ENCODE results near the gene GRIK2. TPM values are rescaled to one million over a fixed set of nuclear protein-coding genes. Genes with fewer than 3 reads are reported as not detected.

Gene GRIK2
- total and polyA plus RNA-seq, 2 of the 4 experiments (the other 2 are of a cell fraction): 8.2 to 15.2 TPM

DNA sequence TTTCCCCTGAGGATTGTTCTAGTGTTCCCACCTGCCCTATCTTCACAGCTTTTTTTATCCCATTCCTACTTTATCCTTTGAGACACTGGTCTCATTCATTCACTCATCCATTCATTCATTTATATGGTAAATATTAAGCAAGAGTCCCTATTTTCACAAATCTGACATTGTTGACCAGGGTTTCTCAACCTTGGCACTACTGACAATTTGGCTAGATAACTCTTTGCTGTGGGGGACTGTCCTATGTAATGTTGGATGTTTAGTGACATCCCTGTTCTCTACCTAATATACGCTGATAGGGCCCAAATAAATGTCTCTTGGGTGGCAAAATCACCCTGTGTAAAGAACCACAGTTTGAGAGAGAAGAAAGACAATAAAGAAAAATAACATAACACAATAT is 345.0 kb downstream of the GRIK2 start:
- no peaks in the 10 kb centered on the region for H3K4me1 ChIP-seq (ENCODE audit: control insufficient read depth, insufficient read depth, low read length)
- H3K4me3 ChIP-seq (ENCODE audit: insufficient read depth, low read depth, low read length): no peak overlapping the region
- H4K5ac ChIP-seq (ENCODE audit: low read depth, low read length): no peak overlapping the region
- no peak overlapping the region for H2BK5ac ChIP-seq (ENCODE audit: low read depth, low read length, poor library complexity, severe bottlenecking)
- no peak overlapping the region for H4K8ac ChIP-seq (ENCODE audit: low read depth in 2 of 2, low read length in 2 of 2)
- no peak overlapping the region for H2BK120ac ChIP-seq (ENCODE audit: low read depth, low read length)
- no peak overlapping the region for H4K91ac ChIP-seq (ENCODE audit: insufficient read depth, low read depth, low read length)
- no peaks in the 10 kb centered on the region; a peak in 1 of 4 replicates for H3K79me1 ChIP-seq (ENCODE audit: low read depth in 1 of 2, low read length in 2 of 2)
- CTCF ChIA-PET: no interaction called here
- TF ChIP-seq, protein P1, sequence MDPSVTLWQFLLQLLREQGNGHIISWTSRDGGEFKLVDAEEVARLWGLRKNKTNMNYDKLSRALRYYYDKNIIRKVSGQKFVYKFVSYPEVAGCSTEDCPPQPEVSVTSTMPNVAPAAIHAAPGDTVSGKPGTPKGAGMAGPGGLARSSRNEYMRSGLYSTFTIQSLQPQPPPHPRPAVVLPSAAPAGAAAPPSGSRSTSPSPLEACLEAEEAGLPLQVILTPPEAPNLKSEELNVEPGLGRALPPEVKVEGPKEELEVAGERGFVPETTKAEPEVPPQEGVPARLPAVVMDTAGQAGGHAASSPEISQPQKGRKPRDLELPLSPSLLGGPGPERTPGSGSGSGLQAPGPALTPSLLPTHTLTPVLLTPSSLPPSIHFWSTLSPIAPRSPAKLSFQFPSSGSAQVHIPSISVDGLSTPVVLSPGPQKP (IDR thresholded peaks at IDR 0.05; ENCODE audit: borderline replicate concordance, low read depth, low read length): no peak
- no peak for TF ChIP-seq FOS (IDR thresholded peaks at IDR 0.05; ENCODE audit: low read depth, low read length)
- TF ChIP-seq, protein P2, sequence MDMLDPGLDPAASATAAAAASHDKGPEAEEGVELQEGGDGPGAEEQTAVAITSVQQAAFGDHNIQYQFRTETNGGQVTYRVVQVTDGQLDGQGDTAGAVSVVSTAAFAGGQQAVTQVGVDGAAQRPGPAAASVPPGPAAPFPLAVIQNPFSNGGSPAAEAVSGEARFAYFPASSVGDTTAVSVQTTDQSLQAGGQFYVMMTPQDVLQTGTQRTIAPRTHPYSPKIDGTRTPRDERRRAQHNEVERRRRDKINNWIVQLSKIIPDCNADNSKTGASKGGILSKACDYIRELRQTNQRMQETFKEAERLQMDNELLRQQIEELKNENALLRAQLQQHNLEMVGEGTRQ (IDR thresholded peaks at IDR 0.05; ENCODE audit: low read depth, low read length): no peak
- TF ChIP-seq MXI1 (IDR thresholded peaks at IDR 0.05; ENCODE audit: borderline replicate concordance, low read depth, low read length): no peak
- TF ChIP-seq RFX5 (IDR thresholded peaks at IDR 0.05; ENCODE audit: low read depth, low read length): no peak
- TF ChIP-seq RCOR1 (IDR thresholded peaks at IDR 0.05; ENCODE audit: insufficient replicate concordance, low read length): no peak
- no peak for TF ChIP-seq NFE2L2 (IDR thresholded peaks at IDR 0.05; ENCODE audit: low read depth, low read length)
- TF ChIP-seq POLR2A (IDR thresholded peaks at IDR 0.05; ENCODE audit: low read depth, low read length): no peak
- TF ChIP-seq RAD21 (IDR thresholded peaks at IDR 0.05; ENCODE audit: low read length): no peak
- TF ChIP-seq, protein P3, sequence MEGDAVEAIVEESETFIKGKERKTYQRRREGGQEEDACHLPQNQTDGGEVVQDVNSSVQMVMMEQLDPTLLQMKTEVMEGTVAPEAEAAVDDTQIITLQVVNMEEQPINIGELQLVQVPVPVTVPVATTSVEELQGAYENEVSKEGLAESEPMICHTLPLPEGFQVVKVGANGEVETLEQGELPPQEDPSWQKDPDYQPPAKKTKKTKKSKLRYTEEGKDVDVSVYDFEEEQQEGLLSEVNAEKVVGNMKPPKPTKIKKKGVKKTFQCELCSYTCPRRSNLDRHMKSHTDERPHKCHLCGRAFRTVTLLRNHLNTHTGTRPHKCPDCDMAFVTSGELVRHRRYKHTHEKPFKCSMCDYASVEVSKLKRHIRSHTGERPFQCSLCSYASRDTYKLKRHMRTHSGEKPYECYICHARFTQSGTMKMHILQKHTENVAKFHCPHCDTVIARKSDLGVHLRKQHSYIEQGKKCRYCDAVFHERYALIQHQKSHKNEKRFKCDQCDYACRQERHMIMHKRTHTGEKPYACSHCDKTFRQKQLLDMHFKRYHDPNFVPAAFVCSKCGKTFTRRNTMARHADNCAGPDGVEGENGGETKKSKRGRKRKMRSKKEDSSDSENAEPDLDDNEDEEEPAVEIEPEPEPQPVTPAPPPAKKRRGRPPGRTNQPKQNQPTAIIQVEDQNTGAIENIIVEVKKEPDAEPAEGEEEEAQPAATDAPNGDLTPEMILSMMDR (conservative IDR thresholded peaks at IDR 0.05; ENCODE audit: low read depth, low read length): no peak
- TF ChIP-seq CEBPB (IDR thresholded peaks at IDR 0.05; ENCODE audit: low read depth, low read length): no peak
- TF ChIP-seq SMC3 (IDR thresholded peaks at IDR 0.05; ENCODE audit: low read depth, low read length): no peak
- TF ChIP-seq MAZ (IDR thresholded peaks at IDR 0.05; ENCODE audit: borderline replicate concordance, low read depth, low read length): no peak
- no peak for TF ChIP-seq CHD1 (IDR thresholded peaks at IDR 0.05; ENCODE audit: low read depth, low read length)
- no peak for TF ChIP-seq MAFK (IDR thresholded peaks at IDR 0.05; ENCODE audit: low read depth, low read length)
- no peak for TF ChIP-seq BHLHE40 (IDR thresholded peaks at IDR 0.05; ENCODE audit: low read depth, low read length)
- in situ Hi-C loops (cut with MboI; ENCODE audit: low sequenced_read_pairs): no loop called here
- H2BK20ac ChIP-seq (ENCODE audit: low read depth, low read length): no peak overlapping the region
- H2AFZ ChIP-seq (replicated peaks; ENCODE audit: low read length, poor library complexity): no peak overlapping the region
- DNase-seq (no peak), ATAC-seq (ENCODE audit: low read depth) (no peak)
- dilution Hi-C loops (cut with HindIII; ENCODE audit: low sequenced_read_pairs, unreplicated experiment): no loop called here
- no peak overlapping the region for H3K4me2 ChIP-seq (ENCODE audit: low read depth, low read length)
- no TSS peak for BruUV-seq (replicated peaks)
- POLR2A ChIA-PET (ENCODE audit: unreplicated experiment): no interaction called here
- no peak overlapping the region for H3K23ac ChIP-seq (ENCODE audit: low read depth, low read length)
- H3K56ac ChIP-seq (ENCODE audit: extremely low read depth, insufficient read depth, low read length): no peak overlapping the region
- WGBS, 2 experiments (ENCODE audit: extremely low coverage in 2 of 2, insufficient read length in 1 of 2): no CpG with 5 or more reads among the region's 1 CpG
- no peaks in the 10 kb centered on the region for H3K36me3 ChIP-seq (ENCODE audit: control insufficient read depth, insufficient read depth, low read length)
- H3K9ac ChIP-seq (ENCODE audit: low read depth, low read length): no peak overlapping the region
- no peak overlapping the region for H3K18ac ChIP-seq (ENCODE audit: low read depth, low read length)
- no peak overlapping the region for H3K4ac ChIP-seq (ENCODE audit: low read depth, low read length)
- no peak overlapping the region for H3K14ac ChIP-seq (replicated peaks; ENCODE audit: low read depth, low read length)
- no peaks in the 10 kb centered on the region for H3K9me1 ChIP-seq (ENCODE audit: insufficient read depth, low read length)
- H2BK15ac ChIP-seq (ENCODE audit: low read depth, low read length): no peak overlapping the region
- no peaks in the 10 kb centered on the region for H3K27me3 ChIP-seq (ENCODE audit: control insufficient read depth, insufficient read depth, low read length)
- no peaks in the 10 kb centered on the region for H4K20me1 ChIP-seq (ENCODE audit: insufficient read depth, low read length)
- H3K9me3 ChIP-seq (ENCODE audit: control insufficient read depth, insufficient read depth, low read length): no peaks in the 10 kb centered on the region; the same call in 1 of the 2 replicates
- intact Hi-C loops (cut with micrococcal nuclease): no loop called here
- no peak overlapping the region for H3K27ac ChIP-seq (ENCODE audit: insufficient read depth, low read length)
- no peak overlapping the region for H2AK5ac ChIP-seq (ENCODE audit: low read depth, low read length)
- no peak overlapping the region for H2AK9ac ChIP-seq (replicated peaks; ENCODE audit: low read depth, low read length, poor library complexity)

Measured in IMR-90 (cell line).